OCI-LY1 (cell line): ENCODE measurements around the gene ACTG1.
A peak's percentile ranks its signal among the peaks of the same experiment; 100 is the strongest.

ENCODE experiments used
- H2AFZ ChIP-seq: fragments of 200-600 bp; sonication (generic), shearing (Covaris generic); 2 replicates; pipeline ENCODE4 v1.6.0; 2014; ENCODE audit warnings: antibody characterized with exemption, mild to moderate bottlenecking, low read length
- H3F3A ChIP-seq: fragments of 200-600 bp; sonication (generic), shearing (Covaris generic); 2 replicates; pipeline ENCODE4 v1.6.0; 2014; ENCODE audit warnings: mild to moderate bottlenecking, antibody characterized with exemption, low read length, moderate library complexity; ENCODE audit not compliant: insufficient read depth
- H3K27ac ChIP-seq: fragments of 200-600 bp; sonication (generic); 2 replicates; pipeline ENCODE4 v1.5.1; 2014; ENCODE audit warnings: low read length, mixed run types, mild to moderate bottlenecking, low read depth; ENCODE audit not compliant: poor library complexity, severe bottlenecking
- H3K27me3 ChIP-seq: fragments of 200-600 bp; sonication (generic); 2 replicates; pipeline ENCODE4 v1.6.0; 2014; ENCODE audit warnings: antibody characterized with exemption, mild to moderate bottlenecking, low read length, moderate library complexity; ENCODE audit not compliant: insufficient read depth
- H3K36me3 ChIP-seq: fragments of 200-600 bp; sonication (generic); 2 replicates; pipeline ENCODE4 v1.6.1; 2014; ENCODE audit warnings: mild to moderate bottlenecking, antibody characterized with exemption, low read length, moderate library complexity, mixed read lengths; ENCODE audit not compliant: insufficient read depth
- H3K4me1 ChIP-seq: fragments of 200-600 bp; sonication (generic); 2 replicates; pipeline ENCODE4 v1.5.1; 2014; ENCODE audit warnings: mild to moderate bottlenecking, low read length, moderate library complexity; ENCODE audit not compliant: insufficient read depth, severe bottlenecking
- H3K4me2 ChIP-seq: fragments of 200-600 bp; sonication (generic), shearing (Covaris generic); 2 replicates; pipeline ENCODE4 v1.6.1; 2014; ENCODE audit warnings: low read length
- H3K4me3 ChIP-seq: fragments of 200-600 bp; sonication (generic); 2 replicates; pipeline ENCODE4 v1.5.1; 2014; ENCODE audit warnings: low read length, low read depth, mild to moderate bottlenecking, mixed read lengths; ENCODE audit not compliant: poor library complexity, severe bottlenecking
- H3K79me2 ChIP-seq: fragments of 200-600 bp; shearing (Covaris generic); 2 replicates; pipeline ENCODE4 v1.6.1; 2016; ENCODE audit warnings: mixed run types, low read length, mixed read lengths; ENCODE audit not compliant: insufficient read depth
- H3K9ac ChIP-seq: fragments of 200-600 bp; sonication (generic), shearing (Covaris generic); 2 replicates; pipeline ENCODE4 v1.6.1; 2014; ENCODE audit warnings: mild to moderate bottlenecking, low read length, mixed read lengths
- H3K9me2 ChIP-seq: fragments of 200-600 bp; sonication (generic), shearing (Covaris generic); 2 replicates; pipeline ENCODE4 v1.6.1; 2014; ENCODE audit warnings: low read depth, mild to moderate bottlenecking, low read length, mixed read lengths
- H3K9me3 ChIP-seq: fragments of 200-600 bp; shearing (Covaris generic); 2 replicates; pipeline ENCODE4 v1.6.1; 2014; ENCODE audit warnings: low read length, mixed read lengths
- H4K20me1 ChIP-seq: fragments of 200-600 bp; sonication (generic), shearing (Covaris generic); 2 replicates; pipeline ENCODE4 v1.6.0; 2016; ENCODE audit warnings: mild to moderate bottlenecking, low read length; ENCODE audit not compliant: insufficient read depth
- EZH2 ChIP-seq: fragments of 200-600 bp; sonication (generic), shearing (Covaris generic); IDR thresholded peaks from 2 replicates; pipeline ENCODE4 v1.8.0; 2017; ENCODE audit warnings: borderline replicate concordance, mixed run types, mild to moderate bottlenecking, antibody characterized with exemption, low read length, moderate library complexity, mixed read lengths
- TF ChIP-seq, protein P1 (sequence below): fragments of 200-600 bp; sonication (generic), shearing (Covaris generic); IDR thresholded peaks from 2 replicates; pipeline ENCODE4 v1.5.1; 2017; ENCODE audit warnings: mild to moderate bottlenecking, antibody characterized with exemption, low read length, moderate library complexity, mixed read lengths

Gene ACTG1

DNA sequence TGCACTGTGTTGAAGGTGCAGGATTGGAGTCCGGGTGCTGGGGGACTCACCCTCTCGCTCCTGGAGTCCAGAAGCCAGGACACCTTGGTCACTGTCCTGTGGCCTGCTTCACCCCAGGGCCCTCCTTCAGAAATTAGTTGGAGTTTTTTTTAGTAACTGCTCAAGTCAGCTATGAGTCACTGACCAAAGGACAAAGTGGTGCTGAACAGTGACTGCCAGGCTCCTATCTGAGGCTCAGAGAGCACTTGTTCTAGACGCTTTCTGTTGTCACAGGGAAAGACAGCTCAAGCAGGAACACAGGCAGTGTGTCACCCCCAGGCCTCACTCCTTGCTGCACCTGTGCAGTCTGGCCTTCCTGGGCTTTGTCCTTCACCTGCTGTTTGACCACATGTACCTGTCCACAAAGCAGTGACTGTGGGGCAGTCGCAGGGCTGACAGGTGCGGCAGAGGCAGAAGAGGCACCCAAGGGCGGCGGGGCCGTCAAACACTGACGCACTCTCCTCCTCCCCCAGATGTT is 43.6 kb upstream of the ACTG1 start:
- Histone ChIP-seq H3K9me3 (no peaks in the 10 kb centered on the region), H3K4me1 (peaks cover 18% of the 10 kb centered on the region), H4K20me1 (no peaks in the 10 kb centered on the region), H3K79me2 (no peaks in the 10 kb centered on the region), H3K9ac (no peak overlapping the region; the same call in 1 of the 2 replicates), H3K36me3 (peaks cover 53% of the 10 kb centered on the region), H3K4me3 (no peak overlapping the region), H2AFZ (no peak overlapping the region), H3K27ac (no peak overlapping the region), H3K4me2 (no peak overlapping the region), H3F3A (no peaks in the 10 kb centered on the region), H3K9me2 (no peaks in the 10 kb centered on the region), H3K27me3 (no peaks in the 10 kb centered on the region)
- TF ChIP-seq EZH2, result no peak
- TF ChIP-seq, protein P1, sequence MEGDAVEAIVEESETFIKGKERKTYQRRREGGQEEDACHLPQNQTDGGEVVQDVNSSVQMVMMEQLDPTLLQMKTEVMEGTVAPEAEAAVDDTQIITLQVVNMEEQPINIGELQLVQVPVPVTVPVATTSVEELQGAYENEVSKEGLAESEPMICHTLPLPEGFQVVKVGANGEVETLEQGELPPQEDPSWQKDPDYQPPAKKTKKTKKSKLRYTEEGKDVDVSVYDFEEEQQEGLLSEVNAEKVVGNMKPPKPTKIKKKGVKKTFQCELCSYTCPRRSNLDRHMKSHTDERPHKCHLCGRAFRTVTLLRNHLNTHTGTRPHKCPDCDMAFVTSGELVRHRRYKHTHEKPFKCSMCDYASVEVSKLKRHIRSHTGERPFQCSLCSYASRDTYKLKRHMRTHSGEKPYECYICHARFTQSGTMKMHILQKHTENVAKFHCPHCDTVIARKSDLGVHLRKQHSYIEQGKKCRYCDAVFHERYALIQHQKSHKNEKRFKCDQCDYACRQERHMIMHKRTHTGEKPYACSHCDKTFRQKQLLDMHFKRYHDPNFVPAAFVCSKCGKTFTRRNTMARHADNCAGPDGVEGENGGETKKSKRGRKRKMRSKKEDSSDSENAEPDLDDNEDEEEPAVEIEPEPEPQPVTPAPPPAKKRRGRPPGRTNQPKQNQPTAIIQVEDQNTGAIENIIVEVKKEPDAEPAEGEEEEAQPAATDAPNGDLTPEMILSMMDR, result no peak

DNA sequence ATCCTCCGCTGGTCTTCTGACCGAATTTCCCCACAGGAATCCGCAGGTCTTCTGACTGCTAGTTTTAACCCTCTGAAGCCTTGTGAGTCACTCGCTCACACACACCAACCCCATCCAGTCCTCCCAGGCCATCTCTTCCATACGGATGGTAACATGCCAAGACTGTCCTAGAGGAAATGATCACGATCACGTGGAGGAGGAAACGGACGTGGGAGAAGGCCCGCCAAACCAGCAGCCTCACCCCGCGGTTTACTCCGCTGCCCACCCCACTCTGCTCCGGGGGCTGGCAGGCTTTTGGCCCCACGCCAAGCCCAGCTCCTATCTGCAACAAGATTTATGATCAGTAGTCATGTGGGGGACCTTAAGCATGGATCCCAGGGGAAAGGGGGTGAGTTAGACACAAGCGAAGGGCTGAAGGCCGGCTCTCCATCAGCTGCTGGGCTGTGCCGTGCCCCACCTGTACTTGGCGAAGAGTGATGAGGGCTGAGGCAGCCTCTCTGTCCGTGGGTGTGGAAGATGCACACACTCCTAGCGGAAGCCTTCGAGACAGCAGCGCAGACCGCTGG is 41.1 kb upstream of the ACTG1 start:
- no peaks in the 10 kb centered on the region for H3K27me3 ChIP-seq
- H3K4me3 ChIP-seq, result peak overlapping the region; percentile 84
- no peaks in the 10 kb centered on the region for H3K9me2 ChIP-seq
- H2AFZ ChIP-seq, result no peak overlapping the region
- H4K20me1 ChIP-seq, result no peaks in the 10 kb centered on the region
- peaks cover 23% of the 10 kb centered on the region for H3K4me1 ChIP-seq
- TF ChIP-seq EZH2, result no peak
- TF ChIP-seq, protein P1, result no peak
- H3K79me2 ChIP-seq, result no peaks in the 10 kb centered on the region
- H3K27ac ChIP-seq, result peak overlapping the region; percentile 73
- H3F3A ChIP-seq, result no peaks in the 10 kb centered on the region
- no peaks in the 10 kb centered on the region for H3K9me3 ChIP-seq
- peak overlapping the region; percentile 77 for H3K4me2 ChIP-seq
- peak overlapping the region; percentile 95 for H3K9ac ChIP-seq
- H3K36me3 ChIP-seq, result peaks cover 47% of the 10 kb centered on the region

DNA sequence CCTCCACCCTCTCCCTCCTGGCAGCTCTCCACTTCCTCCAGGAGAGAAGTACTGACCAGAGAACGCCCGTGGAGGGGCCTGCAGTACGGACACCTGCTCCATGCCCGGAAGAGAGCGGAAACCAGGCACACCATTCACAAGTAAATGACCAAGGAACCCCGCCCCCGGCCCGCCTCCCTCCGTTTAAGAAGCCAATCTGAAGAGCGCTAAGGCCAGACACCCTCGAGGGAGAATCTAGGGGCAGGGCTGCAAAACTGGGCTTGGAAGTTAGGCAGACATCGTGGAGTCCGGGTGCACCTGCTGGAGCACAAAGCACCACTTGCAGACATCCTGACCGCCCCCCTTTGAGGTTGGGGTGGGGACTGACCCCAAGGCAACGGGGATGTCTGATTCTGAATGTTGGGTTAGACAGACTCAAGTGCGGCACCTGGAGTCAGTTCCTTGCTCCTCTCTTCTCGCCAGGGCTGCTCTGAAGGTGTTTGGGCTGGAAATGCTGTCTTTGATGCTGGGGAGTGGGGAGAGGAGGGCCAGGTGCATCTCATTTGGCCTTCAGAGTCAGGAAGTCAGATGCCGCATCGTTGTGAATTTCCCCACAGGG is 40.5 kb upstream of the ACTG1 start:
- peak overlapping the region; percentile 77 for H3K4me2 ChIP-seq
- peak overlapping the region; percentile 95 for H3K9ac ChIP-seq
- H3F3A ChIP-seq, result no peaks in the 10 kb centered on the region
- peaks cover 23% of the 10 kb centered on the region for H3K4me1 ChIP-seq
- H2AFZ ChIP-seq, result 0 out of 2 replicates have a peak overlapping the region, but pooled peaks have one; percentile 17
- peak overlapping the region; percentile 84 for H3K4me3 ChIP-seq
- H4K20me1 ChIP-seq, result no peaks in the 10 kb centered on the region
- no peaks in the 10 kb centered on the region for H3K79me2 ChIP-seq
- peak overlapping the region; percentile 73 for H3K27ac ChIP-seq
- no peaks in the 10 kb centered on the region for H3K9me2 ChIP-seq
- peaks cover 42% of the 10 kb centered on the region for H3K36me3 ChIP-seq
- no peaks in the 10 kb centered on the region for H3K27me3 ChIP-seq
- no peak for TF ChIP-seq EZH2
- TF ChIP-seq, protein P1, result peak; percentile 39; the same call in 1 of the 2 replicates
- H3K9me3 ChIP-seq, result no peaks in the 10 kb centered on the region
